Measurements from ENCODE around the gene BMAL1.

- no peak for TF ChIP-seq CTCF (IDR thresholded peaks at IDR 0.05)
- TF ChIP-seq ZMAT4 (CRISPR knock-in tag; IDR thresholded peaks at IDR 0.05) = no peak
- TF ChIP-seq RELA (CRISPR knock-in tag; IDR thresholded peaks at IDR 0.05; ENCODE audit: borderline replicate concordance) = no peak
- no peak for TF ChIP-seq ETV6 (CRISPR knock-in tag; IDR thresholded peaks at IDR 0.05)
- no peak for TF ChIP-seq NR1H2 (CRISPR knock-in tag; IDR thresholded peaks at IDR 0.05)
- TF ChIP-seq GRHL2 (CRISPR knock-in tag; IDR thresholded peaks at IDR 0.05; ENCODE audit: insufficient replicate concordance, severe bottlenecking) = no peak
Measured at GRCh38 chr11:13317293-13318080, 39.9 kb downstream of the BMAL1 start.

All from WTC11 (cell line).